Astrocyte of the cerebellum (primary cell): ENCODE measurements around the gene GPR22.

ENCODE experiments used
- DNase-seq: peaks from one replicate; pipeline ENCODE4 v3.0.0-alpha.2; 2011; ENCODE audit warnings: low read depth
- H3K4me3 ChIP-seq: 2 replicates; pipeline ENCODE4 v1.5.1; 2011; ENCODE audit warnings: mild to moderate bottlenecking, low read depth, low read length, moderate library complexity
- in situ Hi-C: cut with HindIII; loops from 2 replicates; pipeline ENCODE4 v1.10.0; 2017; ENCODE audit warnings: low sequenced_read_pairs
- TF ChIP-seq, protein P1 (sequence below): IDR thresholded peaks from 2 replicates; pipeline ENCODE4 v1.5.1; 2012; ENCODE audit warnings: low read length, low read depth, moderate library complexity, mild to moderate bottlenecking; ENCODE audit errors: missing control alignments

Gene GPR22

DNA sequence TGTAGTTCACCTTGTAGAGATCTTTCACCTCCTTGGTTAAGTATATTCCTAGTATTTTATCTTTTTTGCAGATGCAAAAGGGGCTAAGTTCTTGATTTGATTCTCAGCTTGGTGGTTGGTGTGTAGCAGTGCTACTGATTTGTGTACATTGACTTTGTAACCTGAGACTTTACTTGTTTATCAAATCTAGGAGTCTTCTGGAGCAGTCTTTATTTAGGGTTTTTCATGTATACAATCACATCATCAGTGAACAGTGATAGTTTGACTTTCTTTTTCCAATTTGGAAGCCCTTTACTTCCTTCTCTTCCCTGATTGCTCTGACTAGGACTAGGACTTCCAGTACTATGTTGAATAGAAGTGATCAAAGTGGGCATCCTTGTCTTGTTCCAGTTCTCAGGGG is 33.8 kb downstream of the GPR22 start:
- H3K4me3 ChIP-seq: no peak overlapping the region
- no peak for DNase-seq
- TF ChIP-seq, protein P1, sequence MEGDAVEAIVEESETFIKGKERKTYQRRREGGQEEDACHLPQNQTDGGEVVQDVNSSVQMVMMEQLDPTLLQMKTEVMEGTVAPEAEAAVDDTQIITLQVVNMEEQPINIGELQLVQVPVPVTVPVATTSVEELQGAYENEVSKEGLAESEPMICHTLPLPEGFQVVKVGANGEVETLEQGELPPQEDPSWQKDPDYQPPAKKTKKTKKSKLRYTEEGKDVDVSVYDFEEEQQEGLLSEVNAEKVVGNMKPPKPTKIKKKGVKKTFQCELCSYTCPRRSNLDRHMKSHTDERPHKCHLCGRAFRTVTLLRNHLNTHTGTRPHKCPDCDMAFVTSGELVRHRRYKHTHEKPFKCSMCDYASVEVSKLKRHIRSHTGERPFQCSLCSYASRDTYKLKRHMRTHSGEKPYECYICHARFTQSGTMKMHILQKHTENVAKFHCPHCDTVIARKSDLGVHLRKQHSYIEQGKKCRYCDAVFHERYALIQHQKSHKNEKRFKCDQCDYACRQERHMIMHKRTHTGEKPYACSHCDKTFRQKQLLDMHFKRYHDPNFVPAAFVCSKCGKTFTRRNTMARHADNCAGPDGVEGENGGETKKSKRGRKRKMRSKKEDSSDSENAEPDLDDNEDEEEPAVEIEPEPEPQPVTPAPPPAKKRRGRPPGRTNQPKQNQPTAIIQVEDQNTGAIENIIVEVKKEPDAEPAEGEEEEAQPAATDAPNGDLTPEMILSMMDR: no peak
- in situ Hi-C loops: no loop called here

- in situ Hi-C loops: no loop called here
- H3K4me3 ChIP-seq: no peak overlapping the region
- TF ChIP-seq, protein P1: no peak
- no peak for DNase-seq
Measured at GRCh38 chr7:107505362-107505761, 35.5 kb downstream of the GPR22 start.

GRCh38 chr7:107505997-107506673 is 36.3 kb downstream of the GPR22 start:
- TF ChIP-seq, protein P1: no peak
- in situ Hi-C loops: no loop called here
- no peak overlapping the region for H3K4me3 ChIP-seq
- DNase-seq: no peak

DNA sequence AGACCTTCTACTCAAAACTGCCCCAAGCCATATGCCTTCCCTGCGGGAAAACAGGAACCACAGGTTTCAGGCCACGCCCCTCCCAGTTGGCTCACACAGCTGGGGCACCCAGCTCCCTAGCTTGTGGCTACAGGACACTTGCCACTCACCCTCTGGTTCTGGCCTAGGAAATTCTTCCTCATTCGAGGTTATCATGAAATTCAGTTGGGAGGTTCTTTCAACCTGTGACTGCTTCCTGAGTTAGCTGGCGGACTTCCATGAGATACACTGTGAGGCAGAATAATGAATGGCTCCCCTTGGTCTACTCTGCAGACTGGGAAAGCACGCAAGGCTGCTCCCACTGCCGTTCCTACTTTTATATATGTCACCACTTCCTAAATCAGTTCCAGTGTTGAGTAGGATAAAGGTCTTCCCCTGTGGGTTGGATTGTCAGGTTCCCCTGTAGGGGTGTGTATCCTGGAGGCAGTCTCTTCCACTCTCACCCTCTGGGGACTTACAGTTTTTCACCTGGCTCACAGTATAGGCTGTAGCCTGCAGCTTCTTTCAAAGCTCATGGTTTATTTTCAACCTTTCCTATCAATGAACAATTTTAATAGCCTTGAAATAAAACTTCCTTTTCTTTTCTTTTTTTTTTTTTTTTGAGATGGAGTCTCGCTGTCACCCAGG is 37.0 kb downstream of the GPR22 start:
- DNase-seq: no peak
- TF ChIP-seq, protein P1: no peak
- H3K4me3 ChIP-seq: no peak overlapping the region
- in situ Hi-C loops: no loop called here
